ENCODE results near the gene SART3.

GRCh38 chr12:108582978-108583770 lies 22.2 kb upstream of the SART3 start:
- TF ChIP-seq CTCF (IDR thresholded peaks at IDR 0.05) = no peak
- no peak for TF ChIP-seq POLR2A (IDR thresholded peaks at IDR 0.05)
